OCI-LY7 (cell line): ENCODE measurements around the gene BPIFB2. TPM values are rescaled to one million over a fixed set of nuclear protein-coding genes. Genes with fewer than 3 reads are reported as not detected.

Experiments
- BruUV-seq: library from RNA; stranded (reverse); fragments of 400-500 nt; replicated peaks from 2 replicates; lab custom pipeline; 2021; lab: Mats Ljungman, UMichigan
- CTCF ChIA-PET: fragments of 300-600 bp; sonication (Branson Sonifier 250); formaldehyde crosslinking; loops from one replicate; lab custom pipeline; 2022; ENCODE audit warnings: antibody characterized with exemption; ENCODE audit not compliant: unreplicated experiment; lab: Charles Lee
- POLR2A ChIA-PET: fragments of 300-600 bp; sonication (Branson Sonifier 250); formaldehyde crosslinking; loops from one replicate; lab custom pipeline; 2022; ENCODE audit warnings: antibody characterized with exemption; lab: Charles Lee
- DNase-seq: peaks from one replicate; pipeline ENCODE4 v3.0.0-alpha.2; 2015; ENCODE audit warnings: low spot score
- H2AFZ ChIP-seq: fragments of 200-600 bp; sonication (generic), shearing (Covaris generic); 2 replicates; pipeline ENCODE4 v1.6.1; 2014; ENCODE audit warnings: mild to moderate bottlenecking, antibody characterized with exemption, low read length, moderate library complexity
- H3K27ac ChIP-seq: fragments of 200-600 bp; sonication (generic); 2 replicates; pipeline ENCODE4 v1.5.1; 2014; ENCODE audit warnings: mixed run types, low read depth, mild to moderate bottlenecking, moderate library complexity, low read length, inconsistent platforms; ENCODE audit not compliant: poor library complexity, severe bottlenecking
- H3K36me3 ChIP-seq: fragments of 200-600 bp; sonication (generic); 2 replicates; pipeline ENCODE4 v1.6.1; 2014; ENCODE audit warnings: mild to moderate bottlenecking, antibody characterized with exemption, low read length, moderate library complexity, mixed read lengths; ENCODE audit not compliant: insufficient read depth
- H3K4me1 ChIP-seq: fragments of 200-600 bp; sonication (generic); 2 replicates; pipeline ENCODE4 v1.5.1; 2014; ENCODE audit warnings: mild to moderate bottlenecking, low read length; ENCODE audit not compliant: insufficient read depth, poor library complexity, severe bottlenecking
- H3K4me2 ChIP-seq: fragments of 200-600 bp; sonication (generic); 2 replicates; pipeline ENCODE4 v1.6.1; 2014; ENCODE audit warnings: mild to moderate bottlenecking, low read length
- H3K4me3 ChIP-seq: fragments of 200-600 bp; sonication (generic); 2 replicates; pipeline ENCODE4 v1.5.1; 2014; ENCODE audit warnings: mild to moderate bottlenecking, low read depth, low read length; ENCODE audit not compliant: poor library complexity, severe bottlenecking
- H3K79me2 ChIP-seq: fragments of 200-600 bp; sonication (generic); 2 replicates; pipeline ENCODE4 v1.6.1; 2016; ENCODE audit warnings: low read depth, mild to moderate bottlenecking, low read length, moderate library complexity, mixed read lengths; ENCODE audit not compliant: insufficient read depth
- H3K9me2 ChIP-seq: fragments of 200-600 bp; sonication (generic); 2 replicates; pipeline ENCODE4 v1.6.1; 2016; ENCODE audit warnings: mild to moderate bottlenecking, low read length, mixed read lengths; ENCODE audit not compliant: insufficient read depth
- H3K9me3 ChIP-seq: fragments of 200-600 bp; sonication (generic); 2 replicates; pipeline ENCODE4 v1.6.1; 2014; ENCODE audit warnings: mild to moderate bottlenecking, mixed run types, low read length, mixed read lengths
- H4K20me1 ChIP-seq: fragments of 200-600 bp; sonication (generic); 2 replicates; pipeline ENCODE4 v1.6.1; 2014; ENCODE audit warnings: mild to moderate bottlenecking, antibody characterized with exemption, low read length, moderate library complexity, mixed read lengths; ENCODE audit not compliant: insufficient read depth
- EZH2phosphoT487 ChIP-seq: fragments of 200-600 bp; sonication (generic); IDR thresholded peaks from 2 replicates; pipeline ENCODE4 v1.6.1; 2018; ENCODE audit warnings: low read depth, borderline replicate concordance, mild to moderate bottlenecking, mixed run types, antibody characterized with exemption, low read length, moderate library complexity, mixed read lengths
- intact Hi-C: fragments of 100-400 bp; cut with micrococcal nuclease; formaldehyde crosslinking; loops from one replicate; pipeline ENCODE4 v1.10.0; 2022; ENCODE audit not compliant: unreplicated experiment
- total RNA-seq, 2 experiments: library from RNA; depleted of rRNA in 1 of 2; stranded (reverse); fragments of >200 nt in 1 of 2; shearing (Covaris generic) in 1 of 2; gene quantifications; 2 replicates each; pipeline ENCODE4 v1.2.3, GENCODE V29; 2014 to 2022
- TF ChIP-seq, protein P1 (sequence below): fragments of 200-600 bp; sonication (generic); conservative IDR thresholded peaks from 2 replicates; pipeline ENCODE4 v1.5.1; 2014; ENCODE audit warnings: mild to moderate bottlenecking, antibody characterized with exemption, low read length, moderate library complexity, mixed read lengths

BPIFB2 gene
- total RNA-seq, 2 experiments from 2014 or later: not detected

DNA sequence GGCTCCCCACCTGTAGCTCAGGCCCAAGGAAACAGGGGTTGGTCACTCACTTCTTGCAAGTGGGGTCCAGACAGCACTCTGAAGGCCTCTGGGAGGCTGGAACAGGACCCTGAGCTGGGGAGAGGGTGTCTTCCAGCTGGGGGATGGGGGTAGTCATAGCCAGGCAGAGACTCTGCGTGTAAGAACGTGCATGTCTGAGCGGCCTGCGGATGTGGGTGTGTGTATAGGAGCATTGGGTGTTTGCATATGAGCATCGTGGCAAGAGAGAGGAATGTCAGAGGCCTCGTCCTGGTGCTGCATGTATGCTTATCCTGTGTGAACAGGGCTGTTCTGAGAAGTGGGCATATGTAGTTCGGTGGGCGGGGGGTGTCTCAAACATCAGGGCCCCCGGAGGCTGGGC is 58.3 kb downstream of the BPIFB2 start:
- no peaks in the 10 kb centered on the region for H3K9me2 ChIP-seq
- H3K27ac ChIP-seq: no peak overlapping the region
- no peak overlapping the region for H3K4me2 ChIP-seq
- H3K36me3 ChIP-seq: no peaks in the 10 kb centered on the region
- no peaks in the 10 kb centered on the region for H3K9me3 ChIP-seq
- H4K20me1 ChIP-seq: no peaks in the 10 kb centered on the region
- no peaks in the 10 kb centered on the region for H3K79me2 ChIP-seq
- no peak overlapping the region for H3K4me3 ChIP-seq
- TF ChIP-seq EZH2phosphoT487: no peak
- TF ChIP-seq, protein P1, sequence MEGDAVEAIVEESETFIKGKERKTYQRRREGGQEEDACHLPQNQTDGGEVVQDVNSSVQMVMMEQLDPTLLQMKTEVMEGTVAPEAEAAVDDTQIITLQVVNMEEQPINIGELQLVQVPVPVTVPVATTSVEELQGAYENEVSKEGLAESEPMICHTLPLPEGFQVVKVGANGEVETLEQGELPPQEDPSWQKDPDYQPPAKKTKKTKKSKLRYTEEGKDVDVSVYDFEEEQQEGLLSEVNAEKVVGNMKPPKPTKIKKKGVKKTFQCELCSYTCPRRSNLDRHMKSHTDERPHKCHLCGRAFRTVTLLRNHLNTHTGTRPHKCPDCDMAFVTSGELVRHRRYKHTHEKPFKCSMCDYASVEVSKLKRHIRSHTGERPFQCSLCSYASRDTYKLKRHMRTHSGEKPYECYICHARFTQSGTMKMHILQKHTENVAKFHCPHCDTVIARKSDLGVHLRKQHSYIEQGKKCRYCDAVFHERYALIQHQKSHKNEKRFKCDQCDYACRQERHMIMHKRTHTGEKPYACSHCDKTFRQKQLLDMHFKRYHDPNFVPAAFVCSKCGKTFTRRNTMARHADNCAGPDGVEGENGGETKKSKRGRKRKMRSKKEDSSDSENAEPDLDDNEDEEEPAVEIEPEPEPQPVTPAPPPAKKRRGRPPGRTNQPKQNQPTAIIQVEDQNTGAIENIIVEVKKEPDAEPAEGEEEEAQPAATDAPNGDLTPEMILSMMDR: no peak
- H3K4me1 ChIP-seq: no peaks in the 10 kb centered on the region
- no peak overlapping the region for H2AFZ ChIP-seq
- BruUV-seq: no TSS peak
- DNase-seq: no peak
- POLR2A ChIA-PET: no interaction called here
- CTCF ChIA-PET: no interaction called here
- intact Hi-C loops: no loop called here

DNA sequence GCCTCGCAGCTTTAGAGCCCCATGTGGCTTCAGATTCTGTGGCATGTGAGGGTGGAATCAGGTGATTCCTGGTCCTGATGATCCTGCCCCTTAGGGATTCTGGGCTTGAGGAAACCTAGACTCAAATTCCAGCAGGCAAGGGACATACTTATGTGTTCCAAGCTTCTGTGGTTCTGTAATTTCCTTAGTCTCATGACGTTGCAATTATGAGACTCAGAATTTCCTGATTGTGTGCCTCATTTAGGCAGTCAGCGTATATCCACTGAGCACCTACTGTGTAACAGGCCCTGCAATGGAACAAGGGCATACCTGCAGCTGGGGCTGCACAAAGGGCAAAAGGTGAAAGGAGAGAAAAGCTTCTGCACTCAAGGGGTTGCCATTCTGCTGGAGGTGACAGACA is 60.3 kb downstream of the BPIFB2 start:
- no peak overlapping the region for H2AFZ ChIP-seq
- no peaks in the 10 kb centered on the region for H3K9me2 ChIP-seq
- H3K27ac ChIP-seq: no peak overlapping the region
- BruUV-seq: no TSS peak
- no peak overlapping the region for H3K4me2 ChIP-seq
- no peaks in the 10 kb centered on the region for H3K9me3 ChIP-seq
- H3K79me2 ChIP-seq: no peaks in the 10 kb centered on the region
- H3K4me3 ChIP-seq: no peak overlapping the region
- H3K4me1 ChIP-seq: no peaks in the 10 kb centered on the region
- ChIA-PET POLR2A (no interaction called here), CTCF (no interaction called here)
- intact Hi-C loops: no loop called here
- TF ChIP-seq EZH2phosphoT487: no peak
- H3K36me3 ChIP-seq: no peaks in the 10 kb centered on the region
- no peak for DNase-seq
- no peaks in the 10 kb centered on the region for H4K20me1 ChIP-seq

GRCh38 chr20:33068251-33068939 is 60.9 kb downstream of the BPIFB2 start:
- ChIA-PET POLR2A (no interaction called here), CTCF (no interaction called here)
- Histone ChIP-seq H4K20me1 (no peaks in the 10 kb centered on the region), H3K27ac (no peak overlapping the region), H3K79me2 (no peaks in the 10 kb centered on the region), H3K9me2 (no peaks in the 10 kb centered on the region), H3K4me3 (no peak overlapping the region), H3K9me3 (no peaks in the 10 kb centered on the region), H2AFZ (no peak overlapping the region), H3K36me3 (no peaks in the 10 kb centered on the region), H3K4me1 (no peaks in the 10 kb centered on the region), H3K4me2 (no peak overlapping the region)
- intact Hi-C loops: no loop called here
- DNase-seq: no peak
- no peak for TF ChIP-seq EZH2phosphoT487
- TF ChIP-seq, protein P1: no peak
- no TSS peak for BruUV-seq
